GM23338 (cell line): ENCODE results near the gene MOB2.

Experiments
- CTCF ChIP-seq, 2 experiments: fragments of 200-600 bp in 1 of 2; sonication (generic) in 1 of 2; conservative IDR thresholded peaks; 2 replicates each; pipeline versions ENCODE4 v1.5.1 to v1.6.1; 2016 to 2017; ENCODE audit warnings: antibody characterized with exemption in 2 of 2, low read depth in 2 of 2, mild to moderate bottlenecking in 2 of 2, moderate library complexity in 1 of 2
- EZH2phosphoT487 ChIP-seq: fragments of 200-600 bp; sonication (generic); IDR thresholded peaks from one replicate; pipeline ENCODE4 v1.8.1; 2018; ENCODE audit warnings: antibody characterized with exemption; ENCODE audit not compliant: unreplicated experiment
- JUNB ChIP-seq: IDR thresholded peaks from one replicate; pipeline ENCODE4 v1.6.1; 2016; ENCODE audit warnings: antibody characterized with exemption; ENCODE audit not compliant: unreplicated experiment
- POLR2AphosphoS5 ChIP-seq: IDR thresholded peaks from 2 replicates; pipeline ENCODE4 v1.6.1; 2016; ENCODE audit warnings: antibody characterized with exemption, low read depth
- REST ChIP-seq: IDR thresholded peaks from one replicate; pipeline ENCODE4 v1.6.1; 2018; ENCODE audit warnings: antibody characterized with exemption; ENCODE audit not compliant: unreplicated experiment
- STAT1 ChIP-seq: IDR thresholded peaks from one replicate; pipeline ENCODE4 v1.6.1; 2016; ENCODE audit warnings: antibody characterized with exemption; ENCODE audit not compliant: unreplicated experiment
- ZNF331 ChIP-seq: fragments of 250-450 bp; sonication (Bioruptor Pico); IDR thresholded peaks from 2 replicates; pipeline ENCODE4 v1.5.0; 2020; ENCODE audit warnings: low read depth, mild to moderate bottlenecking, moderate library complexity

GRCh38 chr11:1519028-1520010 is 32.7 kb upstream of the MOB2 start:
- no peak for TF ChIP-seq JUNB
- no peak for TF ChIP-seq CTCF (conservative IDR thresholded peaks at IDR 0.05; ENCODE audit: low read depth in 2 of 2)
- TF ChIP-seq STAT1, result no peak
- TF ChIP-seq REST, result peak; percentile 46
- no peak for TF ChIP-seq ZNF331 (CRISPR knock-in tag)
- TF ChIP-seq POLR2AphosphoS5, result no peak
- no peak for TF ChIP-seq EZH2phosphoT487
